HG03066 (cell line): ENCODE results near the gene ATP8A1.
"Not testable (repeated sequence)": the region's sequence is repeated elsewhere in the genome, so short reads cannot be mapped to it uniquely, and the experiment has no call there.

Source experiments
- ATAC-seq: cut with Tn5 transposase; IDR thresholded peaks from one replicate; pipeline ENCODE4 v1.9.1; 2021; ENCODE audit warnings: low read depth; ENCODE audit not compliant: unreplicated experiment

ATP8A1 gene

DNA sequence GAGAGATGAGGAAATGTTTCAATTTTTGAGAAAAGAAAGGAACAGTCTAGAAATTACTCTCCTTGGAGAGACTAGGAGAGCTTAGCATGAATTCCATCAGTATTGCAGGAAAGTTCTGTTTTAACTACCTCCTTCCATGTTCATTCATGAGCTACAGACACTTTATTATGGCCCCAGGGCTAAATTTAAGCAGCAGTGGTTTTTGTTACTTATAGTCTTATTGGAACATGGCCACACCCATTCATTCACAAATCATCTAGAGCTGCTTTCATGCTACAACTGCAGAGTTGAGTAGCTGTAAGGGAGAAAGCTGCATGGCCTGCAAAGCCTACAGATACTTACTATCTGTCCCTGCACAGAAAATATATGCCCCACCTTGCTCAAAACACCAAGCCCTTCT is 178.0 kb downstream of the ATP8A1 start:
- ATAC-seq: no peak

DNA sequence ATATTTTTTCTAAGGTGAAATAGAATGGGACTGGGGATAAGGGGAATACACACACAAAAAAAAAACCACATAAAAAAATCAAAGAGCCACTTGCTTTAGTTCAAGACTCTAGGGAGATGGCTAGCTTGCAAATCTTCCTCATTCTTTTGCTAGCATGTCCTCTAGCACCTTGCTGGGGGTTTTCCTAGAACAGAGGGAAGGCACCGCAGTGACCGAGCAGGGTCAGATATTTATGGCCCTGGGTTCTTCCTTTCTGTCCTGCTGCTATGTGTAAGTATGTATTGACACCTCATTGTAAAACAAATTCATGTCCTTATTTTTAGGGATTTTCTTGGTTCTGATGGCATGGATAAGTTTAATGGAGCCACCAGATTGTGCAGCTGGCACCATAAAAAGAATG is 178.4 kb downstream of the ATP8A1 start:
- no peak for ATAC-seq

DNA sequence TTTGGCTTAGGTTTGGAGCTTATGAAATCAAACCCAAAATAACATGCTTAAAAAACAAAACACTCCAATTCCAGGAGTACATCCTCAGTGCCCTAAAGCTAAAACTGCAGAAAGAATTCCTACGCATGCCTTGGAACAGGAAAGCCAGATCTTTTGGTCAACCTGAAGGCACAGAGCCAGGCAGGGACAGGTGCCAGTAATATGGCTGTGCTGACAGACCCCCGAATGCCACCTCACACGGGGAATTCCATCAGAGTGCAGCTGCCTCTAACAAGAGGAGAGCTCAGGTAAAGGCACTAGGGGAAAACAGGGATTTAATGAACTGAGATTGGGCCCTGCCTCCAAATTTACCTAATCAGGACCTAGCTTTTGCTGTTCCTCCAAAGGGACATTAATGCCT is 182.5 kb downstream of the ATP8A1 start:
- ATAC-seq: no peak

DNA sequence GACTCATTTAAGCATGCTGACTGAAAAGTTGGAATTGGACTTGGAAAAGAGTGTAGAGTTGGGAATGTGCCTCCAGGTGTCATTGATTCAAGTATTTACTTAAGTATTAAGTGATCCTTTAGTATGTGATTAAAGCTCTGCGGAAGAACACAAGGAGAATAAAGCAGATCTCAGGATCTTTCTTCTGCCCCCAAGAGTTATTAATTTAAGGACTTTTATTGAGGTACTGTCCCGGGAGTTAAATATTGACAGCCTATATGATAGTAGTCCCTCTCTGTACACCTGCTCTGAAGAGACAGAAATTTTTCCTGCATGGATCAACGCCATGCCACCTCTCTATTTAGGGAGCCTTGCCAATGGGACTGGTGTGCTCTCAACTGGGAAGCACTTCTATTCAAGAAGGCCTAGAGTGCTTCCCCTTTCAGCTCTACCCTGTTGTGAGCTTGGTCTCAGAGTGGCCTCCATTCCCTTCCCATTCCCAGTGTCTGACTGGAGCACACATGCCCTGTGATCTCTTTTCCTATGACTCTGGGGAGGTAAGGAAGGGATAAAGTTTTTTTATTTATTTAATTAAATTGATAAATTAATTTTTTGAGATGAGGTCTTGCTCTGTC is 183.7 kb downstream of the ATP8A1 start:
- no peak for ATAC-seq

DNA sequence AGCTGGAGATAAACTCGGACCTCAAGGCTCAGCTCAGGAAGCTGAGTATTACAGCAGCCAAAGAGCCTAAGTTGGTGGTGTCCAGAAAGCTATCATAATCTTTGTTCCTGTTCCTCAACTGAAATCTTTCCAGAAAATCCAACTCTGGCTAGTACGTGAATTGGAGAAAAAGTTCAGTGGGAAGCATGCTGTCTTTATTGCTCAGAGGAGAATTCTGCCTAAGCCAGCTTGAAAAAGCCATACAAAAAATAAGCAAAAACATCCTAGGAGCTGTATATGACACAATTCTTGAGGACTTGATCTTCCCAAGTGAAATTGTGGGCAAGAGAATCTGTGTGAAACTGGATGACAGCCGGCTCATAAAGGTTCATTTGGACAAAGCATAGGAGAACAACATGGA is 185.0 kb downstream of the ATP8A1 start:
- no peak for ATAC-seq

GRCh38 chr4:42470023-42470422 is 186.9 kb downstream of the ATP8A1 start:
- ATAC-seq: no peak

- ATAC-seq: not testable (repeated sequence)
Measured at GRCh38 chr4:42467777-42468176, 189.1 kb downstream of the ATP8A1 start.

- no peak for ATAC-seq
Measured at GRCh38 chr4:42466273-42466844, 190.5 kb downstream of the ATP8A1 start.

DNA sequence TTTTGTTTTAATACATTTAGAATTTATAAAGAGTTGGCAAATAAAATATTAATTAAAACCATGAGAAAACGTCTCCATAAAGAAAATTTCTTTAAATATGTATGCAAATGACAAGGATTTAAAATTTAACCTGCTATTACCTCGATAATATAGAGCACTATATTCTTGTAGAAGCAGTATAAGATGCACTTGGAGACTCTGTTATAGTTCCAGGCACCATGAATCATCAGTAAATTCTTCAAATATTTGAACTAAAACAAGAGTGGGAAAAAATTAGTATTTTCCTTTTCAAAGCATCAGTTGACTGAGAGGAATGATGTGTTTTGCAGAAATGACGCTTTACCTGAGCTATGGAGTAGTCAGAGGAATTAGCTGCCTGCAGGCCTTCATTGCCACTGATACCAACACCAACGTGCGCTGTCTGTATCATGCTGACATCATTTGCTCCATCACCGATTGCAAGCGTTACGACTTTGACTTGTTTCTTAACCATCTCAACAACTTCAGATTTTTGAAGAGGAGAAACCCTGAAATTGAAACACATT is 192.3 kb downstream of the ATP8A1 start:
- ATAC-seq: no peak

- ATAC-seq: not testable (repeated sequence)
Measured at GRCh38 chr4:42461216-42461615, 195.7 kb downstream of the ATP8A1 start.

GRCh38 chr4:42460043-42460442 is 196.9 kb downstream of the ATP8A1 start:
- ATAC-seq: peak; percentile 87

DNA sequence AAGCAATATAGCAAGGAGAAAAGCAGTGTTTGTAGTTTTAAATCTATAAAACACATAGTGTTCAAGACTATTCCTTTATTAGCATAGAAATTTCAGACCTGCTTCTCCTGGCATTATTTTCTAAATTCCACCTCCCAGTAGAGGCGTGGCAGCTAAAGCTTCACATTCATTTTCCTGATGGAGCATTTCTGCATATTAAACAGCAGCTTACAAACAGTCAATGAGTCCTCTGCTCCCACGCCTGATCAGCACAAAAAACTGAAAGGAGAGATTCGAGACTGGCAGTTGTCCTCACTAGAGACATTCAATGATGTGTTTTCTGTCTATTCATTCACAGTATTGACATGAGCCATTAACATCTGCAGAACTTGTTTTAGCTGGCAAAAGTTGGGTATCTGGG is 198.2 kb downstream of the ATP8A1 start:
- no peak for ATAC-seq

GRCh38 chr4:42454755-42455420 is 202.0 kb downstream of the ATP8A1 start:
- no peak for ATAC-seq

GRCh38 chr4:42453612-42454011 is 203.3 kb downstream of the ATP8A1 start:
- no peak for ATAC-seq

DNA sequence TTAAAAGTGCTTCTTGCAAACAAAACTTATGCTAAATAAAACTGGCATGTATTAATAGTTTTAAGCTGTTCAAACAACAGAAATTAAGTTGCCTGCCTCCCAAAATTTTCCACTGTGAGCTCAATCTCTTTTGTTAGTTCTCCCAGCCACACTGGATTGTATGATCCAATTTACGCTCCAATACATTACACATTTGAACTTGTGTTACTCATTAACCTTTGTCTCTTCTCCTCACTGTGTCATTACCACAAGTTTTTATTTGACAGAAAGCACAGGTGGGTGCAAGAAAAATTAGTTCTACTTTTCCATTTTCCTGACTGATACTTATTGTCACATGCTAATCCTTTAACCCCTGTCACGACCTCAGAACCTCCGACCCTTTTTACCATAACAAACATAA is 204.1 kb downstream of the ATP8A1 start:
- no peak for ATAC-seq

GRCh38 chr4:42446823-42447222 is 210.1 kb downstream of the ATP8A1 start:
- ATAC-seq: no peak

DNA sequence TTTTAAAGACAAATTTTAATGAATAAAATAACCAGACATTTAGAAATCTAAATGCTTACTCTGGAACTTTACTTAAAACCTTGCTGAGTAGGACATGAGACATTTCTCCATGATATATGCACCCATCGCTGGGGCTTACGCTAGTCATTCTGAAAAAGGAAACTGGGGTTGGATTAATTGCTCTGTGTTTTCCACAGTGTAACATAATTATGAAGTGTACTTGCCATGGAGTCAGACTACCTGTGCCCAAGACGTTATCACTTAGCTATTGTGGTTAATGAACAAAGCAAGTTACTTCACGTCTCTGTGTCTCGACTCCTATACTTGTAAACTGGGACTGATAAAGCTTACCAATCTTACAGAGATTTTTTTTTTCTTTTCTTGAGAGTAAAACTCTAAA is 211.9 kb downstream of the ATP8A1 start:
- ATAC-seq: no peak

GRCh38 chr4:42442601-42443000 is 214.3 kb downstream of the ATP8A1 start:
- no peak for ATAC-seq

DNA sequence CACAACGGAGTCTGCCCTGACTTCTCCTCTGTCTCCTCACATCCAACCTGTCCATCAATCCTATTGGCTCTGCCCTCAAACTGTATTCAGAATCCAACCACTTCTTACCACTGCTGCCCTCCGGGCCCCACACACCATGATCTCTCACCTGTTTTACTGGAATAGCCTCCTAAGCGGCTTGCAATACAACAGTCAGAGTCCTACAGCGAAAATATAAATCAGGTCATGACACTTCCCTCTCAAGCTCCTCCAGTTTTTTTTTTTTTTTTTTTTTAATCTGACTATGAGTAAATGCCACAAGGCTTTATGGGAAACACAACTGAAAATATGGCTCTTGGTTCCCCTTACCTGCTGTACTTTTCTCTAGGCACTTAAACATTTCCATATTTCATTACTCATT is 216.8 kb downstream of the ATP8A1 start:
- ATAC-seq: no peak

DNA sequence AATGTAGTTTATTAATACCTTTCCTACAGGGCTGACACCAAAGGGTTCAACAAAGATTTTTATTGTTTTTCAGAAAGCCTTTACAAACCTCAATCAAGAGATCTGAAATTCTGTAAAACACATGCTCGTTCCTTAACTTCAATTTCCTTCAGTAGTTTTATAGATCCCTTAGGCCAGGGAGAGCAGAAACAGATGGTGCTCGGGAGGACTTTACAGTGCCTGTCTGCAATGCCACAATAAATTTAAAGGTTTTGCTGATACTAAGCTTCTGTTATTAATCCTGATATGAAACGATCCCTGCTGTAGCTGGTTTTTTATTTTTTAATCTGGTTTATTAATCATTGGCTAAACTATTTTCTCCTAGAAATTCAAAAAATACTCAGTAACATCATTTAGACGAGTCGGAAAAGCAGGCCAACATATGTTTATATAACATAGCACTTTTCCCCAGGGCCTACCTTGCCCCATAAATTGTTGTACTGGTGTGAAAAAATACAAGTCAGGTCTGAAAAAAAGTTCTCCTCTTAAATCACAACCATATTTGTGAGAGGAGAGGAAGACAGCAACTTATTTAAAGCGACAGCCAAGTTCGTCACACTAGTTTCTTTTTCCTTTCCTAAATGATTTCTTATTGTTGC is 219.9 kb downstream of the ATP8A1 start:
- no peak for ATAC-seq

GRCh38 chr4:42428036-42428435 is 228.9 kb downstream of the ATP8A1 start:
- ATAC-seq: no peak
